NCI-H2171 (cell line): ENCODE data around the gene PSMG1.
A peak's percentile ranks its signal among the peaks of the same experiment; 100 is the strongest.
"Not testable (repeated sequence)": the region's sequence is repeated elsewhere in the genome, so short reads cannot be mapped to it uniquely, and the experiment has no call there.

ENCODE experiments used
- DNase-seq: peaks from one replicate; lab custom pipeline; 2025; lab: John Stamatoyannopoulos, UW

Gene PSMG1

GRCh38 chr21:39156024-39156423 is 27.2 kb downstream of the PSMG1 start:
- no peak for DNase-seq

DNA sequence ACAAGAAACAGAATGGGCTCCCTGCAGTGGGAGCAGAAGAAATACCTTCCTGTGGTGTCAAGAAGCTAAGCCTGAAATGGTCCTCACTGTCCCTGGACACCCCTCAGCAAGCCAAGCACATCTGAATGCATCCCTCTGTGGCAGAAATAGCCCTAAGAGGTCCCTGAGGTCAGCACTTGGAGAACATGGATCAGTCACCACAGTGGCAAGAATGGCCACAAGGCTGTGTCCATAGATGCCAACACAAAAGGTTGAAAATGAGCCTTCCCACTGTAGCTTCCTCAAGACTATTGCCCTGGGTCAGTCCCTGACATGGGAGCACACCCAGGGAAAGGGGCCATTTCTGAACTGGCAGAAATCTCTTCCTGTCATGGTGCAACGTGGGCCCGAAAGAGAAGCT is 27.7 kb downstream of the PSMG1 start:
- no peak for DNase-seq

GRCh38 chr21:39153842-39154241 is 29.4 kb downstream of the PSMG1 start:
- DNase-seq, result no peak

- no peak for DNase-seq
Measured at GRCh38 chr21:39153373-39153772, 29.9 kb downstream of the PSMG1 start.

DNA sequence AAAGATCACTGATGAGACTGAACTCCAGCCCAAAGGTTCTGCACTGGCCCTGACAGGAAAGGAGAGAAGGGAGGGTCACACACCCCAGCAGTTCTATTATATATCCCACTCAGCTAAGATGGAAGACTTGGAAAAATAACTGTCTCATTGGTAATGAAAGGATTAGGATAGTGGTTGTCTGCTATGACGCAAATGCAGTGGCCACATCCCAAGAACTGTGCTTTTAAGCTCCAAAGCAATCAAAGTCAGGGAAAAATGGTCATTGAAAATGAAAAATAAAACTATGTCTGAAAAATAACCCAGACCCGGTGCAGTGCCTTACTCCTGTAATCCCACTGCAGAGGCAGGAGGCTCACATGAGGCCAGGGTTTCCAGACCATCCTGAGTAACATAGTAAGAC is 31.0 kb downstream of the PSMG1 start:
- DNase-seq, result no peak

- no peak for DNase-seq
Measured at GRCh38 chr21:39150877-39151276, 32.4 kb downstream of the PSMG1 start.

DNA sequence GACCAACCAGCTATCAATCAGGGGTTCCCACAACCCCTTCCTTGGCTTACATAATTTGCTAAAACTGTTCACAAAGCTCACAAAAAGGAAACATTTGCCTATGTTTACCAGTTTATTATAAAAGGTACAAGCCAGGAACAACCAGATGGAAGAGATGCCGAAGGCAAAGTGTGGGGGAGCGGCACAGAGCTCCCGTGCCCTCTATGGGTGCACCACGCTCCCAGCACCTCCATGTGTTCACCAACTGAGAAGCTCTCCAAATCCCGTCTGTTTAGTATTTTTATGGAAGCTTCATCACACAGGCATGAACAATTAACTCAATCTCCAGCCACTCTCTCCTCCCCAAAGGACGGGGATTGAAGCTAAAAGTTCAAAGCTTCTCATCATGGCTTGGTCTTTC is 32.9 kb downstream of the PSMG1 start:
- DNase-seq, result no peak

DNA sequence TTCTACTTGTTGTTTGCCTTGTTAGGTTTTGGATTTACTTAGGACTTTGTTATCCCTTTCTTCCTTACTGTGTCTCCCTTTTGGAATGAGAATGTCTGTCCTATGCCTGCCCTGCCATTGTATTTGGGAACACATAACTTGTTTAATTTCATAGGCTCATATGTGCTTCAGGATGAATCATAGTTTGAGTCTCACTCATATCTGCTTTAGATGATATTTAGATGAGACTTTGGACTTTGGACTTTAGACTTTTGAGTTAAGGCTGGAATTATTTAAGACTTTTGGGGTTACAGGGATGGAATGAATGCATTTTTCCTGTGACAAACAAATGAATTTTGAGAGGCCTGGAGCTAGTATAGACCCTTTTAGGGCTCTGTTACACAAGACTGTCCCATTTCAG is 33.4 kb downstream of the PSMG1 start:
- DNase-seq, result no peak

DNA sequence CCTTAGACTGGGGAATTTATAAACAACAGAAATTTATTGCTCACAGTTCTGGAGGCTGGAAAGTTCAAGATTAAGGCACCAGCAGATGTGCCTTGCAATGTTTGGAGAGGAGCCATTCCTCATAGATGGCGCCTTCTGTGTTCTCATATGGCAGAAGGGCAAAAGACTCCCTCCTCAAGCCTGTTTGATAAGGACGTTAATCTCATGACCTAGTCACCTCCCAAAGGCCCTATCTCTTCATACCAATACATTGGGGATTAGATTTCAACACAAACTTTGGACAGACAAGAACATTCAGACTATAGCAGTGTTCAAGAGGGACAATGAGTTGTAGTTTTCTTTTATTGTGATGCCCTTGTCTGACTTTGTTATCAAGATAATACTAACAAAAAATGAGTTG is 34.3 kb downstream of the PSMG1 start:
- DNase-seq, result no peak

DNA sequence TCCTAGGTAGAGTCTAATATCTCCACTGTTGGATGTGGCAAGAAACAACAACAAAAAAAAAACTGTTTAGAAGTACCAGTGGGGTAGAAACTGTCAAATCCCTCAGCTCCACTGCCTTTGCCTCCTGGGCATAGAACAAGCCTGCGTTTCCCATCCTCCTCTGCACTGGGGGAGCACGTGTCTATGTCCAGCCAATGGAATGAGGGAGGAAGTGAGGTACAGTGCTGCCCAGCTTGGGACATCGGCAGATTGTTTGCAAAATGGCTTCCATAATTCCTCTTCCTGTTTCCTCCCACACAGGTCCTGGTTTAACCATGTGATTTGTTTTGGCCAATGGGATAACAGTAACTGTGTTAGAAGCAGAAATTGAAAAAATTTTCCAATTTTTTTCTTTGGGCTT is 39.1 kb downstream of the PSMG1 start:
- DNase-seq, result no peak

GRCh38 chr21:39142972-39143371 is 40.3 kb downstream of the PSMG1 start:
- DNase-seq, result no peak

DNA sequence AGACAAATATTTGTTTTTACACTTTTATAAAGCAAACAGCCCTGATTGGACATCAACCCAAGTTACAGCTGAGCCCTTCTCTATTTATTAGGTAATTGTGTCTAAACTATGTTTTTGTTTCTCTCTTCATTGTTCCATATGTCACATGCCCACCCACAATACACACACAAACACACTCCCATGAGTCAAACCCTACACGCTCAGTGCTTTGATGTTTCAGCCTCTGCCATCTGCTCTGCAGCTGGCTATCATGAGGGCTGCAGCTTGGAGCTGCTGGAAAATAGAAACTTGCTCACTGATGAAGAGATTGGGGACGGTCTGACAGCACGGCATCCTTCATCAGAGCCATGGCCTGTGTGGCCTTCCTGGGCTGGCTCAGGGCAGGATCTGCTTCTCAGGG is 41.7 kb downstream of the PSMG1 start:
- peak; percentile 67 for DNase-seq

DNA sequence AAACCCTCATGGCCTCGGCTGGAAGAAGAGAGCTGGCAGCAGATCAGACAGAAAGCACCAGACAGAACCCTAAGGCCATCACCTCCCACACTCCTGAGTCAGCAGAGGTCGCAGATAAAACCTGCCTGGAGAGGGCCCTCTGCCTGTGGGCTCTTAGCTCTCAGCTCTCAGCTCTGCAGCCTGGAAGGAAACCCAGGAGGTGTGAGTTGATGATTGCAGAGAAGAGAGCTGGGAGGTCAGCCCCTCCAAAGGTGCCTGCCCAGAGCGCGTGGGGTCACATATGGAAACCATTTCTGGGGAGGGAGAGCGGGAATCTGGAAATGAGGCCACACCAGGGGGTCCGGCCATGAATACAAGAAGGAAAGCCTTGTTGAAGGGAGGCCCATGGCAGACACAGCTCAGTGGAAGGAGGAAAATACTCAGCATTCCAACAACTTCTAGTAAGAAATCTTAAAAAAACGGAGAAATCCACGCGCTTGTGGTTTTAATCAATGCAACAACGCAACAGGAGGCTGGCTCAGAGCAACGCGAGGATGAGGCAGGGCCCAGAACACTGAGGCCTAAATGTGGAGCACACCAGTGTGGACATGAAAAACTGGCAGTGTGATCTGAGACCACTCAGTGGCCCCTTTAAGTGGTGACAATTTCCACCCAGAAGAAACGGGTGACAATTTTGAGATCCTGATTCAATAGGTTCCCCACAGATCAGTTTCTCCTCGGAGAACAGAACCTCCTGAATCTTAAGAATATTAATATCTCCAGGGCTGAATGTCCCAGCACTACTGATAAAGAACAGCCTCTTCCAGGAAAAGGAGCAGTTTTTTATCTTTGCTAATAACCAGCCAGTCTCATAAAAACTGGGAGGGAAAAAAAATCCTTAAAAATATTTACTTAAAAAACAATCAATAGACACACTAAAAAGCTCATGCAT is 45.7 kb downstream of the PSMG1 start:
- no peak for DNase-seq

- DNase-seq, result no peak
Measured at GRCh38 chr21:39136711-39137110, 46.5 kb downstream of the PSMG1 start.

DNA sequence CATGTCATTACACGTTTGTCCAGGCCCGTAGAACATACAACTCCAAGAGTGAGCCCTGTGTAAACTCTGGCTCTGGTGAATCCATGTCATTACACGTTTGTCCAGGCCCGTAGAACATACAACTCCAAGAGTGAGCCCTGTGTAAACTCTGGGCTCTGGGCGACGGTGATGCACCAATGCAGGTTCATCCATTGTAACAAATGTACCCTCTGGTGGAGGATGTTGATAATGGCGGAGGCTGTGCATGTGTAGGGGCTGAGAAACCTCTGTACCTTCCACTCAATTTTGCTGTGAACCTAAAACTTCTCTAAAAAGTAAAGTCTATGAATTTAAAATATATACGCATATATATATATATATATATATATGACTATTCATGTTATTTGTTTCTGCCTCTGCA is 47.1 kb downstream of the PSMG1 start:
- DNase-seq, result not testable (repeated sequence)

- no peak for DNase-seq
Measured at GRCh38 chr21:39134288-39134810, 48.9 kb downstream of the PSMG1 start.

- no peak for DNase-seq
Measured at GRCh38 chr21:39132248-39132647, 51.0 kb downstream of the PSMG1 start.

GRCh38 chr21:39131791-39132190 is 51.5 kb downstream of the PSMG1 start:
- no peak for DNase-seq

DNA sequence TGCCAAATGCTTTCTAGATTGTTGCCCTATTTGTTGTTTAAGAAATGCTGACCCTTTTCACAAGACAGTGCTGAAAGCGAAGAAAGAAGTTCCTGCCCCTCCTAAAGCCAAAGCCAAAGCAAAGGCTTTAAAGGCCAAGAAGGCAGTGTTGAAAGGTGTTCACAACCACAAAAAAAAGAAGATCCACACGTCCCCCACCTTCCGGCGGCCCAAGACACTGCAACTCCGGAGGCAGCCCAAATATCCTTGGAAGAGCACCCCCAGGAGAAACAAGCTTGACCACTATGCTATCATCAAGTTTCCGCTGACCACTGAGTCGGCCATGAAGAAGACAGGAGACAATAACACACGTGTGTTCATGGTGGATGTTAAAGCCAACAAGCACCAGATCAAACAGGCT is 55.7 kb downstream of the PSMG1 start:
- DNase-seq, result no peak

DNA sequence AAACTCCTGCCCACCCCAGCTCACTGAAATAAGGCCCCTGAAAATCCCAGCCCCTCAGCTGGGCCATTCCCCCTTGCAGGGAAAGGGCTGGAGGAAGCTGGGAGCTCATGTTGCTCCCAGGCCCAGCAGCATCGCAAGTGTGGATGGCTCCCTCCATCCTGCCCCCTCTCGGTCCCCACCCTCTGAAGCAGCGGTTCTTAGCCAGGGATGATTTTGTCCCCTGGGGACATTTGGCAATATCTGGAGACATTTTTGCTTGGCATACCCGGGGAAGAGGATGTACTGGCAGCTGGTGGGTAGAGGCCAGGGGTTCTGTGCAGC is 56.8 kb downstream of the PSMG1 start:
- no peak for DNase-seq

- no peak for DNase-seq
Measured at GRCh38 chr21:39125752-39126485, 57.3 kb downstream of the PSMG1 start.
